WERI-Rb-1 (cell line): ENCODE data around the gene JAZF1.
"Not testable (repeated sequence)": the region's sequence is repeated elsewhere in the genome, so short reads cannot be mapped to it uniquely, and the experiment has no call there.

Experiments
- DNase-seq: peaks from one replicate; pipeline ENCODE4 v3.0.0-alpha.2; 2020
- H3K27ac ChIP-seq: fragments of 250-450 bp; sonication (Bioruptor Pico); 2 replicates; pipeline ENCODE4 v1.5.1; 2020; ENCODE audit warnings: mild to moderate bottlenecking, moderate library complexity
- H3K27me3 ChIP-seq: fragments of 250-450 bp; sonication (Bioruptor Pico); 2 replicates; pipeline ENCODE4 v1.5.1; 2021; ENCODE audit warnings: mild to moderate bottlenecking, low read depth, moderate library complexity; ENCODE audit not compliant: insufficient read depth, severe bottlenecking
- H3K36me3 ChIP-seq: fragments of 250-450 bp; sonication (Bioruptor Pico); 2 replicates; pipeline ENCODE4 v1.5.1; 2020; ENCODE audit warnings: mild to moderate bottlenecking, moderate library complexity
- H3K4me3 ChIP-seq: 2 replicates; pipeline ENCODE4 v1.5.1; 2011; ENCODE audit warnings: low read depth, mild to moderate bottlenecking, control low read depth, low read length
- H3K9me3 ChIP-seq: fragments of 250-450 bp; sonication (Bioruptor Pico); 2 replicates; pipeline ENCODE4 v1.5.1; 2021; ENCODE audit warnings: mild to moderate bottlenecking, moderate library complexity; ENCODE audit not compliant: severe bottlenecking
- CTCF ChIP-seq: IDR thresholded peaks from 2 replicates; pipeline ENCODE4 v1.5.1; 2011; ENCODE audit warnings: low read depth, mild to moderate bottlenecking, control low read depth, inconsistent platforms, low read length

Gene JAZF1

DNA sequence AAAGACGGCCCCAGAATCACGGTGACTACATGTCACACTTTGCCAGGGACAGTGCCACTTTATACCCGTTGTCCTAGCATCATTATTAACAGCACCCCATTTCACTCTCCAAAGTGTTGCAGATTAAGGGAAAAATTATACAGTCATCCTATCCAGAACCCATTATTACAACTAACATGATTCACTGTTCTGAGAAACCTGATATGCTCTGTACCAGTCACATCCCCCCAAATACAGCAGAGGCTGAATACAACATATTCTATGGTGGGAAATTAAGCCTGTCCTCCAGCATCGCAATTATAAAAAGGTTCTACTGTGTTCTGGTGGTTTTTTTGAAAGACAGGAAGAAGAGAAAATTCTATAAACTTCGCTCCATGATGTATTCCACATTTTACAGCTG, 162.1 kb downstream of the JAZF1 start:
- no peak for TF ChIP-seq CTCF
- no peak for DNase-seq
- peaks cover 7% of the 10 kb centered on the region for H3K9me3 ChIP-seq

DNA sequence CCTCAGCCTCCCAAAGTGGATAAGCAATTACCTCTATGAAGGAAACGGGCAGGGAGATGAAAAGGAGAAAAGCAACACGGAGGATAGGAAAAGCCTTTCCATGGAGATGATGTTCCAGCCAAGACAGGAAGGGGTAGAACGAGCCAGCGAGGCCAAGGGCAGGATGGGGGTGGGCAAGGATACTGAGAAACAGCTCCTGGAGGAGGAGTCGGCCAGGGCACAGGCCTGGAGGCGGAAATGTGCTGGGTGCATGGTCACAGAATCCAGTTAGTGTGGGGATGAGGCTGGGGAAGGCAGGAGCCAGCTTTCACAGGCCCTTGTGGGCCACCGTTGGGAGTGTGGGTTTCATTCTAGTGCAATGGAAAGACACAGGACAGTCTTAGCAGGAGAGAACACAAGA, 162.6 kb downstream of the JAZF1 start:
- DNase-seq, result no peak
- Histone ChIP-seq H3K27ac (no peak overlapping the region), H3K27me3 (no peaks in the 10 kb centered on the region)

More for the DNA sequence above, 162.1 kb downstream of the JAZF1 start:
- Histone ChIP-seq H3K4me3 (no peak overlapping the region), H3K27me3 (no peaks in the 10 kb centered on the region), H3K27ac (no peak overlapping the region), H3K36me3 (no peaks in the 10 kb centered on the region)

DNA sequence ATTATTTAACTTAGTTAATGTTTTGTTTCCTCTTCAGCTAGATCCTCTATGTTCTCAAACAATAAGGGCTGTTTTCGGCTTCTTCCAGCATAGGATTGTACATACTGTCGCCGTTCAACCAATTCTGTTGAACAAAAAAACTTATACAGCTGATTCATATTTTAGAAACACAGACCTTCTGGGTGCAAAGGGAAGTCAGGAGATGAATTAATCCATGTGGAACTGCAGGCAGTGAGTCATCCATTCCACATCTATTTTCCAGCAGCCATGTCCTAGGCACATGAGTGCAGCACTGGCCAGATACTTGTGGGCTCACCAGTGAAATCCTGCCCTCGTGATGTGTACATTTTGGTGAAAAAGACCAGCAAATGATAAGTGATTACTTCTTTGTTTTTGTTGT, 163.2 kb downstream of the JAZF1 start:
- Histone ChIP-seq H3K36me3 (no peaks in the 10 kb centered on the region), H3K27ac (no peak overlapping the region), H3K27me3 (no peaks in the 10 kb centered on the region), H3K4me3 (no peak overlapping the region), H3K9me3 (peaks cover 7% of the 10 kb centered on the region)
- DNase-seq, result no peak
- TF ChIP-seq CTCF, result no peak

More for the DNA sequence above, 162.6 kb downstream of the JAZF1 start:
- H3K4me3 ChIP-seq, result no peak overlapping the region
- TF ChIP-seq CTCF, result no peak
- peaks cover 7% of the 10 kb centered on the region for H3K9me3 ChIP-seq
- H3K36me3 ChIP-seq, result no peaks in the 10 kb centered on the region

DNA sequence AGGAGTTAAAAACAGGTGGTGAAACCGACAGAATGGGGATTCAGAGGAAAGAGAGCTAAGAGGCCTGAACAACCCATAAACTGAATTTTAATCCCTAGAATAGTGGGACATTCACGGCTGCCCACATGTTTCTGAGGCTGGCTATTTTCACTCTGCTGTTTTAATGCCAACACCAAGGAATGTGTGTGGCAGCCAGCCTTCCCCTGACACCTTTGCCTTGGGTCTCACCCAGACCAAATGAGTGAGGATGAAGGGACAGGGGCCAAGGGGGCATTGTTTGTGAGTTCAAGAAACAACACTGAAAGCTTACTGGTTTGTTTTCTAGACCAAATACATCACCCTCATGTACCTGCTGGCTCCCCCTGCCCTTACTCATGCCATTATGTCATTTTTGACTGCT, 164.3 kb downstream of the JAZF1 start:
- no peak for DNase-seq
- Histone ChIP-seq H3K4me3 (no peak overlapping the region), H3K36me3 (no peaks in the 10 kb centered on the region), H3K27ac (no peak overlapping the region), H3K9me3 (peaks cover 7% of the 10 kb centered on the region), H3K27me3 (no peaks in the 10 kb centered on the region)
- no peak for TF ChIP-seq CTCF

- Histone ChIP-seq H3K27ac (no peak overlapping the region), H3K36me3 (no peaks in the 10 kb centered on the region), H3K4me3 (no peak overlapping the region), H3K27me3 (no peaks in the 10 kb centered on the region), H3K9me3 (peaks cover 7% of the 10 kb centered on the region)
- TF ChIP-seq CTCF, result no peak
- no peak for DNase-seq
Observed at GRCh38 chr7:28015169-28015568, 165.4 kb downstream of the JAZF1 start.

DNA sequence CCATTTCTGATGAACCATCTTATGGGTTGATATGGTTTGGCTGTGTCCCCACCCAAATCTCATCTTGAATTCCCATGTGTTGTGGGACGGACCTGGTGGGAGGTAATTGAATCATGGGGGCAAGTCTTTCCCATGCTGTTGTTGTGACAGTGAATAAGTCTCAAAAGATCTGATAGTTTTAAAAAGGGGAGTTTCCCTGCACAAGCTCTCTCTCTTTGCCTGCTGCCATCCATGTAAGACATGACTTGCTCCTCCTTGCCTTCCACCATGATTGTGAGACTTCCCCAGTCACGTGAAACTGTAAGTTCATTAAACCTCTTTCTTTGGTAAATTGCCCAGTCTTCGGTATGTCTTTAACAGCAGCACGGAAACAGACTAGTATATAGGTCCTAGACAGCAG, 166.3 kb downstream of the JAZF1 start:
- not testable (repeated sequence) for H3K27ac ChIP-seq, DNase-seq, H3K36me3 ChIP-seq, H3K9me3 ChIP-seq, H3K27me3 ChIP-seq, H3K4me3 ChIP-seq
